Measurements from ENCODE around the gene PPM1J.
A peak's percentile ranks its signal among the peaks of the same experiment; 100 is the strongest.

PPM1J gene

GRCh38 chr1:112704391-112704933 is 10.7 kb downstream of the PPM1J start:
- peak in 1 of 2 donors; percentile 23 for DNase-seq

DNA sequence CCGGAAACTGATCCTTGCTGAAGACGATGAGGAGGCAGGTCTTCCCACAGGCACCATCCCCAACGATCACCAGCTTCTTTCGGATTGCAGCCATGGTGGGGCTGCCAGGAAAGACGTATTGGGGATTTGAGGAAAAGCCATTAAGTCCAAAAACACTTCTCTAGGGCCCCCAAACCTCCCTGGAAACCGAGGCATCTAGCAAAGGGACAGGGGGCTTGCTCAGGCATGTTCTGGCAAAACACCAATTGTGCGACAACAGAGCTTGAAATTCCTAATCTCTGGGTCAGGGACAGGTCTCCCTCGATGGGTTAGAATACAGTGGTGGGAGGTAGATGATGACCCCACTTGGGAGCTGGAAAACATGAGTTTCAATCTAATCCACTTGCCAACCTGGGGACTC is 11.4 kb downstream of the PPM1J start:
- DNase-seq, result no peak

DNA sequence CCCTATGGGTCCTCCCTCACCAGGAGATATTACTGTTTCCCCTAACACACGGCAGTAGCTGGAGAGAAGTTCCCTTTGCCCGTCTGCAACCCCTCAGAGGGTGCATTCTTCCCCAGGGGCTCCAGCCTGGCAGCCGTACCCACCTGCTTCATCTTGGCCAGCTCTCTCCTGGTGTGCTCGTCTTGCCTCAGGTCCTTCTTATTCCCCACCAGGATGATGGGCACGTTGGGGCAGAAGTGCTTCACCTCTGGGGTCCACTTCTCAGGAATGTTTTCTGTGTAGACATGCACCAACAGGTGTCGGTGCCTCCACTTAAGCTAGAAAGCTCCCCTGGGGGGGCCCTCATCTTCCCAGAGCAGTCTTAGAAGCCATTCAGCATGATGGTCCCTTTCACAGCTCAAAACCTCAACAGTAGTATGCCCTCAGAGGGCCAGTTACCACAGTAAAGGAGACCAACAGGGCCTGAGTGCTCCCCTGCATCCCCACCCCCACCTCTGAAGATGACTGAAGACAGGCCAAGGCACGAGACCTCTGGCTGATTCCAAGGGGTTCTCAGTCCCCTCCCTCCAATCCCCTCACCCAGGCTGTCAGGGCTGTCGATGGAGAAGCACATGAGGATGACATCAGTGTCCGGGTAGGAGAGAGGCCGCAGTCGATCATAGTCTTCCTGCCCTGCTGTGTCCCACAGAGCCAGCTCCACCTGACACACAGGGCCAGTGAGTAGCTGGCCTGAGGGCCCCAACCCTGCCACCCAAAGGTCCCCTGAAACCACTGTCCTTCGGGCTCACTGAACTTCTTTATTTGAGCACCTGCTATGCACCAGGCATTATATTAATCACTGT is 12.5 kb downstream of the PPM1J start:
- no peak for DNase-seq

GRCh38 chr1:112702067-112702395 is 13.1 kb downstream of the PPM1J start:
- no peak for DNase-seq

- DNase-seq, result no peak
Measured at GRCh38 chr1:112701227-112702066, 13.7 kb downstream of the PPM1J start.

- DNase-seq, result peak; percentile 67 to 74
Measured at GRCh38 chr1:112700290-112701226, 14.6 kb downstream of the PPM1J start.

DNA sequence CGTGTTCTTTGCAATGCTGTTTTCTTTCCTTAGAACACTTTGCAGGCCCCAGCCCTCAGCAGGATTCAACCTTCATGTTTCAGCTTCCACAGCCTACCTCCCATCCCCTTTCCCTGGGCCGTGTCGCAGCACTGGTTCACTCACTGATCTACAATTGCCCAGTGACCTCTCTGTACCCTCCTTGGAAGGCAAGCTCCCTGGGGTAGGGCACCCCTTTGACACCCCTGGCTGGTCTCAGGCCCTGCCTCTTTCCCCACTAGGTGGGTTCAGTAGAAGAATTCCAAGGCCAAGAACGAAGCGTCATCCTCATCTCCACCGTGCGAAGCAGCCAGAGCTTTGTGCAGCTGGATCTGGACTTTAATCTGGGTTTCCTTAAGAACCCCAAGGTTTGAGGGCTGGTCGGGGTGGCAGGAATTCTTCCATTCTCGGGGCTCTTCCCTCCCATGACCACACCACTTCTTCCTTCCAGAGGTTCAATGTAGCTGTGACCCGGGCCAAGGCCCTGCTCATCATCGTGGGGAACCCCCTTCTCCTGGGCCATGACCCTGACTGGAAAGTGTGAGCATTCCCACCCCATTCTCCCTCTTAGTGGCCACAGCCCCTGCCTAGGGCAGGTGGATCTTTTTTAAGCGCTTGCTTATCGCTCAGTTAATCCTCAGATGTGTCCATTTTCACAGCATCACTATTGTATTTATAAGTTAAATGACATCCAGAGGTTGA is 15.5 kb downstream of the PPM1J start:
- no peak for DNase-seq

DNA sequence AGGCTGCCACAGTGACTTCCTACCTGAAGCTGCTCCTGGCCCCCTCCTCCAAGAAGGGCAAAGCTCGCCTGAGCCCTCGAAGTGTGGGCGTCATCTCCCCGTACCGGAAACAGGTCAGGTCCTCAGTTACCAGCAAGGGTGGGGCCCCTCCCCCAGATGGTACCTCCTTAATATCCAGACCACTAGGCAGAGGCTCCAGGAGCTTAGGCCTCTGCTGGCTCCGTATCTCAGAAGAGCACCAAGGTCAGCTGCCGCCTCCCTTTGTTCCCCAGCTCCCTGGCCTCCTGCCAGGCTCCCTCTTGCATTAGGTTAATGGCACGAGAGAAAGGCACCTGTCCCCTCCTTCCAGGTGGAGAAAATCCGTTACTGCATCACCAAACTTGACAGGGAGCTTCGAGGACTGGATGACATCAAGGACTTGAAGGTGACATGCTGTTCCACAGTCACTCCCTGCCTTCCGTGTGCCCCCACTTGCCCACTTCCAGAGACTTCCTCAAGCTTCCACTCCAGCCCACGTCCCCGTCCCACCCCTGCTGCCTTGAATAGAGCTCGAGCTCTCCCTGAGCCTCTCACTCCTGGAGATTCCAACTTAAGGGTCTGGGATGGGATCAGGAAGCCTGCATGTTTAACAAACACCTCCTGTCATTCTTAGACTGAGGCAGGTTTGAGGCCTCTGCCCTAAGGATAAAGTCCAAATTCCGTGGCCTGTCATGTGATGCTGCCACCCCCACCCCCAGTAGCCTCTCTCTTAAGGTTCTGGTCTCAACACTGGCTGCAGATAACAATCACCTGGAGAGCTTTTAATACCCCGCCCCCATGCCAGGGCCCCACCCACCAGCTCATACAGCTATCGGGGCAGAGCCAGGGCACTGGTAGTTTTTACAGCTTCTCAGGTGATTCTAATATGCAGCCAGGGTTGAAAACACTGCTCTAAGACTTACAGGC is 16.5 kb downstream of the PPM1J start:
- no peak for DNase-seq

GRCh38 chr1:112697781-112698201 is 17.3 kb downstream of the PPM1J start:
- DNase-seq, result no peak

GRCh38 chr1:112696578-112697314 is 18.4 kb downstream of the PPM1J start:
- DNase-seq, result no peak

DNA sequence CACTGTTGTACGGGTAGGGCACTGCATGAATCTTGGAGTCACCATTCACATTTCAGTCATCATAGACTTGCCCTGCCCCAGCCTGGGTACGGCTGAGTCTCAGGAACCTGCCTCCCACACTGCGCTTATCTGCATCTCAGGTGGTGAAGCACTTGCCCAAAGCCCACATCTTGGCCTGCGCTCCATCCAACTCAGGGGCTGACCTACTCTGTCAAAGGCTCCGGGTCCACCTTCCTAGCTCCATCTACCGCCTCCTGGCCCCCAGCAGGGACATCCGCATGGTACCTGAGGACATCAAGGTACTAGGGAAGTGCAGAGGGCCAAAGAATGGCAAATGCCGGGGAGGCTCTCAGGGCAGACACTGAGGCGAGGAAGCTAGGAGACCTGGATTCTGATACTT is 19.9 kb downstream of the PPM1J start:
- no peak for DNase-seq

- no peak for DNase-seq
Measured at GRCh38 chr1:112694363-112694929, 20.7 kb downstream of the PPM1J start.

GRCh38 chr1:112693821-112694220 is 21.3 kb downstream of the PPM1J start:
- DNase-seq, result no peak

- DNase-seq, result no peak
Measured at GRCh38 chr1:112692681-112693080, 22.5 kb downstream of the PPM1J start.

DNA sequence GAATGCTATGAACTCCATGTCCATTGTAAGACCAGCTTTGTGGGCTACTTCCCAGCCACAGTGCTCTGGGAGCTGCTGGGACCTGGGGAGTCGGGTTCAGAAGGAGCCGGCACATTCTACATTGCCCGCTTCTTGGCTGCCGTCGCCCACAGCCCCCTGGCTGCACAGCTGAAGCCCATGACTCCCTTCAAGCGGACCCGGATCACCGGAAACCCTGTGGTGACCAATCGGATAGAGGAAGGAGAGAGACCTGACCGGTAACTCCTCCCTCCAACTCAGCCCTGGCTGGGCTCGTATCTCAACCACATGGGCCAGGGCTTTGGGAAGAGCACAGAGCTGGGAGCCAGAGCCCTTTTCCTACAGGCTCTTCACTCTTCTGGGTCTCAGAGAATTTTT is 25.3 kb downstream of the PPM1J start:
- no peak for DNase-seq

DNA sequence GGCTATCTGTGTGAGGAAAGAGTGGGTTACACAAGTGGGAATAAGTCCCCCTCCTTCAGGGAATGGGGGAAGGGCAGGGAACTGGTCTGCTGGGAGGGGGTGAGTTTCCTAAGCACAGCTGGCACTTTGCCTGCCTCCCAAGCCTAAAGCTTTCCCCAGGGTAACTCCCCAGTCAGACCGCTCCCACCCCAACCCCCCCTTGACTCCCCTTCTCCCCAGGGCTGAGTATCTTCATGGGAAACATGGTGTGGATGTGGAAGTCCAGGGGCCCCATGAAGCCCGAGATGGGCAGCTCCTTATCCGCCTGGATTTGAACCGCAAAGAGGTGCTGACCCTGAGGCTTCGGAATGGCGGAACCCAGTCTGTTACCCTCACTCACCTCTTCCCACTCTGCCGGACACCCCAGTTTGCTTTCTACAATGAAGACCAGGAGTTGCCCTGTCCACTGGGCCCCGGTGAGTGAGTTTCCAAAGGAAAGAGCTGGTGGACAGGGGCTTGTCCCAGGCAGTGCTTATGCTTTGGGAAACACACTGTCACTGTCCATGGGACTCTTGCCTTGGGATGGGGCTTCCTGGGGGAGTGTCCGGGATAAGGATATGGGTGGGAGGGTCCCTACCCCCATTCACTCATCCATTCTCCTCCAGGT is 25.8 kb downstream of the PPM1J start:
- no peak for DNase-seq

- no peak for DNase-seq
Measured at GRCh38 chr1:112688781-112689193, 26.3 kb downstream of the PPM1J start.

GRCh38 chr1:112687785-112688496 is 27.2 kb downstream of the PPM1J start:
- no peak for DNase-seq
